Keratinocyte (primary cell): ENCODE results near the gene ZCCHC24. TPM values are rescaled to one million over a fixed set of nuclear protein-coding genes. Genes with fewer than 3 reads are reported as not detected.

ENCODE experiments used
- DNase-seq: peaks from one replicate; pipeline ENCODE4 v3.0.0-alpha.2; 2011; ENCODE audit warnings: low read depth, missing footprints, low spot score
- FAIRE-seq: peaks from 2 replicates; lab custom pipeline; 2011; peaks lifted over from hg19 to GRCh38; lab: Jason Lieb, UNC
- H2AFZ ChIP-seq: 2 replicates; pipeline ENCODE4 v1.6.0; 2012; ENCODE audit warnings: low read length, control low read depth, inconsistent platforms; ENCODE audit not compliant: control insufficient read depth
- H3K27ac ChIP-seq: 2 replicates; pipeline ENCODE4 v1.5.1; 2011; ENCODE audit warnings: low read length; ENCODE audit not compliant: control insufficient read depth, insufficient read depth
- H3K27me3 ChIP-seq: 3 replicates; pipeline ENCODE4 v1.6.0; 2011; ENCODE audit warnings: low read length; ENCODE audit not compliant: control insufficient read depth, insufficient read depth; ENCODE audit errors: extremely low read depth
- H3K36me3 ChIP-seq, 2 experiments: 2 replicates in 1 of 2; 3 replicates in 1 of 2; pipeline ENCODE4 v1.5.1; 2011; ENCODE audit warnings: low read length in 2 of 2, mild to moderate bottlenecking in 1 of 2; ENCODE audit not compliant: control insufficient read depth in 2 of 2, insufficient read depth in 2 of 2; ENCODE audit errors: extremely low read depth in 1 of 2
- H3K4me1 ChIP-seq: 3 replicates; pipeline ENCODE4 v1.5.1; 2011; ENCODE audit warnings: low read length; ENCODE audit not compliant: control insufficient read depth, insufficient read depth; ENCODE audit errors: extremely low read depth
- H3K4me2 ChIP-seq: 3 replicates; pipeline ENCODE4 v1.6.0; 2011; ENCODE audit warnings: low read depth, low read length; ENCODE audit not compliant: control insufficient read depth, insufficient read depth; ENCODE audit errors: extremely low read depth
- H3K4me3 ChIP-seq, 3 experiments: fragments of 200-600 bp in 1 of 3; sonication (generic) in 1 of 3; 2 replicates in 2 of 3; 3 replicates in 1 of 3; pipeline ENCODE4 v1.5.1; 2011 to 2016; ENCODE audit warnings: low read length in 3 of 3, mild to moderate bottlenecking in 3 of 3, control low read depth in 2 of 3, inconsistent platforms in 1 of 3, low read depth in 1 of 3, mixed read lengths in 1 of 3, mixed run types in 1 of 3, moderate library complexity in 1 of 3; ENCODE audit not compliant: control insufficient read depth in 2 of 3, insufficient read depth in 2 of 3; ENCODE audit errors: extremely low read depth in 1 of 3
- H3K79me2 ChIP-seq: 2 replicates; pipeline ENCODE4 v1.6.0; 2012; ENCODE audit warnings: low read length; ENCODE audit not compliant: control insufficient read depth, insufficient read depth
- H3K9ac ChIP-seq: 3 replicates; pipeline ENCODE4 v1.6.0; 2011; ENCODE audit warnings: low read length; ENCODE audit not compliant: control insufficient read depth, insufficient read depth; ENCODE audit errors: extremely low read depth
- H3K9me1 ChIP-seq: 3 replicates; pipeline ENCODE4 v1.6.0; 2011; ENCODE audit warnings: low read length; ENCODE audit not compliant: control insufficient read depth, insufficient read depth; ENCODE audit errors: extremely low read depth
- H3K9me3 ChIP-seq: 2 replicates; pipeline ENCODE4 v1.5.1; 2012; ENCODE audit warnings: low read depth, low read length; ENCODE audit not compliant: control insufficient read depth
- H4K20me1 ChIP-seq: 3 replicates; pipeline ENCODE4 v1.6.0; 2011; ENCODE audit warnings: low read length; ENCODE audit not compliant: control insufficient read depth, insufficient read depth; ENCODE audit errors: extremely low read depth
- CTCF ChIP-seq, 3 experiments: IDR thresholded peaks in 1 of 3; conservative IDR thresholded peaks in 1 of 3; optimal IDR thresholded peaks in 1 of 3; 2 replicates in 2 of 3; 3 replicates in 1 of 3; pipeline versions ENCODE3 to v1.5.1; 2011; ENCODE audit warnings: low read length in 3 of 3, mild to moderate bottlenecking in 3 of 3, moderate library complexity in 2 of 3, control low read depth in 1 of 3, inconsistent platforms in 1 of 3; ENCODE audit not compliant: insufficient read depth in 2 of 3; ENCODE audit errors: extremely low read depth in 1 of 3
- EZH2 ChIP-seq: IDR thresholded peaks from one replicate; pipeline ENCODE4 v1.6.1; 2012; ENCODE audit warnings: inconsistent platforms, mild to moderate bottlenecking, low read length, moderate library complexity
- dilution Hi-C: fragments of 300-500 bp; cut with MboI; formaldehyde crosslinking; loops from one replicate; pipeline ENCODE4 v1.7.0; 2020; ENCODE audit warnings: low sequenced_read_pairs; ENCODE audit not compliant: extremely low pct_ligation_motif_present
- polyA plus RNA-seq, 5 experiments: library from polyadenylated mRNA; depleted of rRNA in 3 of 5; stranded (reverse) in 3 of 5; stranded (forward) in 1 of 5; unstranded in 1 of 5; fragments of >200 nt; gene quantifications; 1 replicate in 1 of 5; 2 replicates in 3 of 5; 3 replicates in 1 of 5; pipeline versions ENCODE4 v1.2.1 to v1.2.3, GENCODE V29; 2011 to 2012; ENCODE audit warnings: missing spikeins in 2 of 5, low read depth in 1 of 5, low replicate concordance in 1 of 5

ZCCHC24 gene
- polyA plus RNA-seq, 1 donor (not counting 4 experiments of a cell fraction or from before 2014, with no cell fraction given): 0.96 TPM

- Histone ChIP-seq H3K9me3 (no peaks in the 10 kb centered on the region), H3K27ac (no peak overlapping the region), H3K4me3 (no peak overlapping the region), H3K9me1 (no peaks in the 10 kb centered on the region), H2AFZ (no peak overlapping the region), H3K4me2 (no peak overlapping the region), H3K9ac (no peak overlapping the region), H3K27me3 (no peaks in the 10 kb centered on the region), H3K79me2 (no peaks in the 10 kb centered on the region), H3K4me1 (no peaks in the 10 kb centered on the region), H3K36me3 (no peaks in the 10 kb centered on the region), H4K20me1 (no peaks in the 10 kb centered on the region)
- DNase-seq (no peak), FAIRE-seq (no peak)
- dilution Hi-C loops: no loop called here
- TF ChIP-seq CTCF (optimal IDR thresholded peaks at IDR 0.05 in 1 of 3, IDR thresholded peaks at IDR 0.05 in 1 of 3, conservative IDR thresholded peaks at IDR 0.05 in 1 of 3; ENCODE audit: extremely low read depth in 1 of 3, insufficient read depth in 2 of 3, low read length in 3 of 3) (no peak), EZH2 (no peak)
Measured at GRCh38 chr10:79411546-79412495, 33.6 kb downstream of the ZCCHC24 start.

GRCh38 chr10:79410315-79411094 lies 34.9 kb downstream of the ZCCHC24 start:
- dilution Hi-C loops: no loop called here
- Histone ChIP-seq H2AFZ (no peak overlapping the region), H3K36me3 (no peaks in the 10 kb centered on the region), H3K79me2 (no peaks in the 10 kb centered on the region), H3K4me3 (no peak overlapping the region), H3K9ac (no peak overlapping the region), H3K9me3 (no peaks in the 10 kb centered on the region), H4K20me1 (no peaks in the 10 kb centered on the region), H3K27ac (no peak overlapping the region), H3K4me2 (no peak overlapping the region), H3K4me1 (no peaks in the 10 kb centered on the region), H3K27me3 (no peaks in the 10 kb centered on the region), H3K9me1 (no peaks in the 10 kb centered on the region)
- FAIRE-seq (no peak), DNase-seq (no peak)
- TF ChIP-seq CTCF (optimal IDR thresholded peaks at IDR 0.05 in 1 of 3, IDR thresholded peaks at IDR 0.05 in 1 of 3, conservative IDR thresholded peaks at IDR 0.05 in 1 of 3; ENCODE audit: extremely low read depth in 1 of 3, insufficient read depth in 2 of 3, low read length in 3 of 3) (no peak), EZH2 (no peak)
